ENCODE results near the gene PEG3.
"Not testable (repeated sequence)": the region's sequence is repeated elsewhere in the genome, so short reads cannot be mapped to it uniquely, and the experiment has no call there.

The PEG3 gene

GRCh38 chr19:56858026-56858425 lies 17.5 kb upstream of the PEG3 start:
- TF ChIP-seq CTCF (IDR thresholded peaks at IDR 0.05; ENCODE audit: insufficient read depth, low read depth, low read length, missing control alignments), result no peak
- H3K4me3 ChIP-seq (ENCODE audit: low read length), result no peak overlapping the region
- DNase-seq (ENCODE audit: low read depth), result no peak

- no peak overlapping the region for H3K4me3 ChIP-seq (ENCODE audit: low read length)
- DNase-seq (ENCODE audit: low read depth), result no peak
- TF ChIP-seq CTCF (IDR thresholded peaks at IDR 0.05; ENCODE audit: insufficient read depth, low read depth, low read length, missing control alignments), result no peak
These were observed 16.3 kb upstream of the PEG3 start for GRCh38 chr19:56856822-56857221.

- not testable (repeated sequence) for H3K4me3 ChIP-seq (ENCODE audit: low read length); DNase-seq (ENCODE audit: low read depth)
These were observed 11.8 kb upstream of the PEG3 start for GRCh38 chr19:56852361-56852760.

- TF ChIP-seq CTCF (IDR thresholded peaks at IDR 0.05; ENCODE audit: insufficient read depth, low read depth, low read length, missing control alignments), result no peak
- DNase-seq (ENCODE audit: low read depth), result no peak
- H3K4me3 ChIP-seq (ENCODE audit: low read length), result no peak overlapping the region
These were observed 7.6 kb upstream of the PEG3 start for GRCh38 chr19:56848166-56848565.

GRCh38 chr19:56842412-56842811 lies 1.9 kb upstream of the PEG3 start:
- no peak for DNase-seq (ENCODE audit: low read depth)

GRCh38 chr19:56841193-56841543 lies 642 bp upstream of the PEG3 start:
- DNase-seq (ENCODE audit: low read depth), result no peak
- TF ChIP-seq CTCF (IDR thresholded peaks at IDR 0.05; ENCODE audit: insufficient read depth, low read depth, low read length, missing control alignments), result no peak
- no peak overlapping the region for H3K4me3 ChIP-seq (ENCODE audit: low read length)

More at GRCh38 chr19:56842412-56842811, 1.9 kb upstream of the PEG3 start:
- no peak overlapping the region for H3K4me3 ChIP-seq (ENCODE audit: low read length)
- no peak for TF ChIP-seq CTCF (IDR thresholded peaks at IDR 0.05; ENCODE audit: insufficient read depth, low read depth, low read length, missing control alignments)

- peak; percentile 9 for DNase-seq (ENCODE audit: low read depth)
- H3K4me3 ChIP-seq (ENCODE audit: low read length), result no peak overlapping the region
- no peak for TF ChIP-seq CTCF (IDR thresholded peaks at IDR 0.05; ENCODE audit: insufficient read depth, low read depth, low read length, missing control alignments)
These were observed 675 bp downstream of the PEG3 start for GRCh38 chr19:56839652-56840450.
